Measurements from ENCODE around the gene SLAMF9. TPM values are rescaled to one million over a fixed set of nuclear protein-coding genes. Genes with fewer than 3 reads are reported as not detected.
A peak's percentile ranks its signal among the peaks of the same experiment; 100 is the strongest.

Gene SLAMF9
- total RNA-seq, 1 donor from 2014 or later: not detected

DNA sequence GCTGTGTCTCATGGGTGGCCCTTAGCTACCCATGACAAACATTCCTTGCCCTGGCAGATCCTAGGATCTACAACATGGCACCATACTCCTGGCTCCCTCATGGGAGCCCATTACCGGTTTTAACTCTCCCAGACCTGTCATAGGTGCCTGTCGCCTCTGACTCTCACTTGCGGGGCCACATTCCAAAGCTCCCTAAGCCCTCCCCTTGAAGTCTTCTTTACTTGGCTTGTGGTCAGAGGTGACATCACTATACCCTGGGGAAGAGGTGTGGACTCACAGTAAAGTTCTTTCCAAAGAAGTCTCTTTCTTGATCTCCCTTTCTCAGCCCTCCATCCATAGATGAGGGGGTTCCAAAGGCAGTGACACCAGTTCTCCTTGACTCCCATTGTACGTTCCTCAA, 5.4 kb upstream of the SLAMF9 start:
- DNase-seq (ENCODE audit: low spot score in 2 of 2): peak in 1 of 2 donors; percentile 51
- TF ChIP-seq, protein P1, sequence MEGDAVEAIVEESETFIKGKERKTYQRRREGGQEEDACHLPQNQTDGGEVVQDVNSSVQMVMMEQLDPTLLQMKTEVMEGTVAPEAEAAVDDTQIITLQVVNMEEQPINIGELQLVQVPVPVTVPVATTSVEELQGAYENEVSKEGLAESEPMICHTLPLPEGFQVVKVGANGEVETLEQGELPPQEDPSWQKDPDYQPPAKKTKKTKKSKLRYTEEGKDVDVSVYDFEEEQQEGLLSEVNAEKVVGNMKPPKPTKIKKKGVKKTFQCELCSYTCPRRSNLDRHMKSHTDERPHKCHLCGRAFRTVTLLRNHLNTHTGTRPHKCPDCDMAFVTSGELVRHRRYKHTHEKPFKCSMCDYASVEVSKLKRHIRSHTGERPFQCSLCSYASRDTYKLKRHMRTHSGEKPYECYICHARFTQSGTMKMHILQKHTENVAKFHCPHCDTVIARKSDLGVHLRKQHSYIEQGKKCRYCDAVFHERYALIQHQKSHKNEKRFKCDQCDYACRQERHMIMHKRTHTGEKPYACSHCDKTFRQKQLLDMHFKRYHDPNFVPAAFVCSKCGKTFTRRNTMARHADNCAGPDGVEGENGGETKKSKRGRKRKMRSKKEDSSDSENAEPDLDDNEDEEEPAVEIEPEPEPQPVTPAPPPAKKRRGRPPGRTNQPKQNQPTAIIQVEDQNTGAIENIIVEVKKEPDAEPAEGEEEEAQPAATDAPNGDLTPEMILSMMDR (IDR thresholded peaks at IDR 0.05): no peak
- Histone ChIP-seq H3K4me3 (no peak overlapping the region), H3K9me3 (no peaks in the 10 kb centered on the region), H3K4me1 (no peaks in the 10 kb centered on the region), H3K36me3 (no peaks in the 10 kb centered on the region), H3K27ac (no peak overlapping the region), H3K27me3 (no peaks in the 10 kb centered on the region)
- intact Hi-C loops (cut with DNase I): no loop called here

DNA sequence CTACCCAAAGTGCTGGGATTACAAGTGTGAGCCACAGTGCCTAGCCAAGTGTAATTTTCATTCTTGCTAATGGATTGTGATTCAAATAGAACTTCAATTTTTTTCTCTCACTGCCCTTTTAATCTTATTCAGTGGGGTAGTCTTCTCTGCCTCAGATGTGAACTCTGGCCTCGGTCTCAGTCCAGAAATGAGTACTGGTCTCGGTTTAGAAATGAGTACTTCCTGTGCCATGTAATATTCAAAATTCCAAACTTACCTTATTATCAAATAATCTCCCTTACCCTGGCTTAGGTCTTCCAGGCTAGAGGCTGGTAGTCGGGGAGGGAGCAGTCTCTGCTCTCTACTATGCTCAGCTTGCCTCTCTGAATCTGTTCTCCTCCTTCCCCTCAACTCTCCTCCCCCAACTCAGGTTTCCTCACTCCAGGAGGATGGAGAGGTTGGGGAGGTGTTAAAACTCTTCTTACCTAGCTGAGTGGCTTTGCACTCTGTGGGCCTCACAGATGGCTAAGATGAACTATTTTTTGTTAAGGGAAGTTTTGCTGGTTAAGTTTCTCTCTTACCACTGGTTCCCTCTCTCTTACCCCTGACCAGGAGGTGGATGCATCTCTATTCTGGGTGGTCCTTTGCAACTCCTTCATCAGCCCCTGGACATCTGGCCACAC, 4.8 kb upstream of the SLAMF9 start:
- H3K27ac ChIP-seq: no peak overlapping the region
- H3K4me1 ChIP-seq: no peaks in the 10 kb centered on the region
- peak in 1 of 2 donors; percentile 15 for DNase-seq (ENCODE audit: low spot score in 2 of 2)
- intact Hi-C loops (cut with DNase I): no loop called here
- H3K4me3 ChIP-seq: no peak overlapping the region
- H3K27me3 ChIP-seq: no peaks in the 10 kb centered on the region
- H3K36me3 ChIP-seq: no peaks in the 10 kb centered on the region
- H3K9me3 ChIP-seq: no peaks in the 10 kb centered on the region
- TF ChIP-seq, protein P1 (IDR thresholded peaks at IDR 0.05): no peak

DNA sequence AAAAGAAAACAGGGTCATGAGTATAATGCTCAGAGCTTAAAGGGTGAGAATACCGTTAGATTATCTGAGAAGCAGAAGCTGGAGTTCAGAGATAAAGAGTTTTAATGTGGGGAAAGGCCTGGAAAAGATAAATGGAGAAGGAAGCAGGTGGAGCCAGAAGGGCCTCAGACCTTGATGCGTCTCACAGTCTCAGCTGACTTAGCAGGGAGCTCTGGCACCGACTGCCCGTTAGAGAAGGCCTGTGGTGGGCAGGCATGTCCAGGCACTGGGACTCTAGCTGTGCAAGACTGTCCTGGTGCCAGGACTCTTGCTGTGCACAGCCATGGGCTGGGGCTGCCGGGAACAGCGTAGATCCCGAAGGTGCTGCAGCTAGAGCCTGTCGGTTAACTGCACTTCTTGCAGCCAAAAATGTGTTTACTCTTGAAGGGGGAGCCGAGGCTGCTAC, 3.8 kb upstream of the SLAMF9 start:
- no peak overlapping the region for H3K27ac ChIP-seq
- H3K4me3 ChIP-seq: no peak overlapping the region
- no peaks in the 10 kb centered on the region for H3K4me1 ChIP-seq
- no peaks in the 10 kb centered on the region for H3K27me3 ChIP-seq
- peak in 1 of 2 donors; percentile 44 for DNase-seq (ENCODE audit: low spot score in 2 of 2)
- TF ChIP-seq, protein P1 (IDR thresholded peaks at IDR 0.05): no peak
- intact Hi-C loops (cut with DNase I): no loop called here
- H3K36me3 ChIP-seq: no peaks in the 10 kb centered on the region
- H3K9me3 ChIP-seq: no peaks in the 10 kb centered on the region

DNA sequence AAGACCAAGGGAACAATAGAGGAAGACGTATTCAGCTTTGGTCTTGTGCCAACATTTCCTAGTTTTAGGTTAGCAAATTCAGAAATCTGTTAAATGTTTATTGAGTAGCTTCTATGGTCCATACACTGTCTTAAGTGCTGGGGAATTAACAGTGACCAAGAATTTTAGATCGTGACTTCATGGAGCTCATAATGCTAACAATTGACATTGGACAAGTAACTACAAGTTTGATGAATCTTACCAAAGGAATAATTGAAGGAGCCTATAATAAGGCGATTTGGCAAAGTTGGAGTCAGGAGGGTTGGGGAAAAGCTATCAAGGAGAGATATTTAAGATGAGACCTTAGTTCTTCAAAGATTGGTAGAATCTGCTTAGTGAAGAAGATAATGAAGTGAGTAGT, 1.4 kb upstream of the SLAMF9 start:
- intact Hi-C loops (cut with DNase I): no loop called here
- TF ChIP-seq, protein P1 (IDR thresholded peaks at IDR 0.05): no peak
- no peak overlapping the region for H3K27ac ChIP-seq
- no peaks in the 10 kb centered on the region for H3K9me3 ChIP-seq
- H3K4me3 ChIP-seq: no peak overlapping the region
- no peaks in the 10 kb centered on the region for H3K36me3 ChIP-seq
- H3K27me3 ChIP-seq: no peaks in the 10 kb centered on the region
- DNase-seq (ENCODE audit: low spot score in 2 of 2): no peak
- no peaks in the 10 kb centered on the region for H3K4me1 ChIP-seq

DNA sequence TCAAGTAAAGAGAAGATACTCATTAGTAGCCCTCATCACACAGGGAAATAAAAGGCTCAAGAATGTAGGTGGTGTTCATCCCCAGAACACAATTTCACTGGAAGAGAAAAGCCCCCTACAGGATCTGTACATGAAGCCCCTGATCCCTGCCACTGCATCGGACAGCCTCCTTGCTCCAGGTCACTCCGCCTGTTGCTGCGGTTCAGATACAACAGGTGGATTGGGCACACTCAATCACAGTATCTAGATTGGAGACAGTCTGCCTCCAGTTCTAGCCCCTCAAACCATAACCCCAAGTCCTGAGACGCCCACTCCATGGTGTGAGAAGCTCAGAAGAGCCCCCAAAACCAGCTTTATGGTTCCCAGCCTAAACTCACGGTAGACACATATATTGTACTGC, 1.1 kb downstream of the SLAMF9 start:
- H3K4me1 ChIP-seq: no peaks in the 10 kb centered on the region
- no peaks in the 10 kb centered on the region for H3K27me3 ChIP-seq
- H3K4me3 ChIP-seq: no peak overlapping the region
- TF ChIP-seq, protein P1 (IDR thresholded peaks at IDR 0.05): no peak
- intact Hi-C loops (cut with DNase I): no loop called here
- H3K9me3 ChIP-seq: no peaks in the 10 kb centered on the region
- H3K36me3 ChIP-seq: no peaks in the 10 kb centered on the region
- peak in 1 of 2 donors; percentile 18 for DNase-seq (ENCODE audit: low spot score in 2 of 2)
- no peak overlapping the region for H3K27ac ChIP-seq

Data from ascending aorta (tissue), 2 donors.